ENCODE results near the gene OR2T8. TPM values are rescaled to one million over a fixed set of nuclear protein-coding genes. Genes with fewer than 3 reads are reported as not detected.

Gene OR2T8, protein sequence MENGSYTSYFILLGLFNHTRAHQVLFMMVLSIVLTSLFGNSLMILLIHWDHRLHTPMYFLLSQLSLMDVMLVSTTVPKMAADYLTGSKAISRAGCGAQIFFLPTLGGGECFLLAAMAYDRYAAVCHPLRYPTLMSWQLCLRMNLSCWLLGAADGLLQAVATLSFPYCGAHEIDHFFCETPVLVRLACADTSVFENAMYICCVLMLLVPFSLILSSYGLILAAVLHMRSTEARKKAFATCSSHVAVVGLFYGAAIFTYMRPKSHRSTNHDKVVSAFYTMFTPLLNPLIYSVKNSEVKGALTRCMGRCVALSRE
- not detected in 2 replicates for total RNA-seq

DNA sequence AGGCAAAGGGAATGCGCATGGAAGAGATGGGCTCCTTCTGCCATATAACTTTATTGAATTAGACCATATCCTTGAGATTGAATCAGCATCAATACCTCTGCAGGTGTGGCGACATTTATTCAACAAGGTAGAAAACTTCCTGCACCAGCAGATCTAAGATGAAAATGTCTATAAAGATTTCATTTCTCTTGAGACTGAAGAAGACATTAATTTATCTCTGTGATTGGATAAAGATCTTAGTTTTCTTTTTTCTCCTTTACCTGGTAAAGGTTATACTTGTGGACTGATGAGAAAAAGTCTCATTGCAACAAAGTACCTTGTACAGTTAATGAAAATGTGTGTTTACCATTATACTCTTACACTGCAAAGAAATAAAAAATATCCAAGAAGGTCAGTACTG, at the start of gene OR2T8:
Gene OR2T8, plus strand, starts transcription at position 301 of the 400 bp plus-strand sequence. CDS start 766 bp downstream, outside the sequence.

DNA sequence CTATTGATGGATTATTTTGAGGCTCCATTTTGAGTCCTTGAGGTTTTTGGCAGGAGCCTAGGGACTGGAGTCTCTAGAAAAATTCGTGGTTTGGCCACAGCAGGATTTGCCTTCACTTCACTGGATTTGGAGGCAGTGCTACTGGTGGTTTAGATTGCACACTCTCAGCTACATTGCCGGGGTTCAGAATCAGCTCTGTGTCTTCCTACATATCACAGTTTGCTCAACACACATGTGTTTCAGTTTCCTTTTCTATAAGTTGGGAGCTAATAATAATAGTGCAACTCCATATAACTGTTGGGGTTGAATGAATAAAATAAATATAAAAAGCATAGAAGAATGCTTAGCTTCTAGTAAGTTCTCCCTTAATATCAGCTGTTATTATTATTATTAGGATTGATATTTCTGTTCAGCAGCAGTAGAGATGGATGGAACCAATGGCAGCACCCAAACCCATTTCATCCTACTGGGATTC, 24.9 kb upstream of the OR2T8 start, which contains the start of gene OR2W3:
Gene OR2W3, plus strand, starts transcription at position 425 of the 475 bp plus-strand sequence. Its CDS starts 0 bp downstream, at position 425.

GRCh38 chr1:247924868-247925267, 4.8 kb downstream of the OR2T8 start, which contains the start of gene OR2AJ1:
TSS of gene OR2AJ1 (plus strand) at chr1:247924889. CDS start at chr1:247933769, 8,880 bp downstream.

DNA sequence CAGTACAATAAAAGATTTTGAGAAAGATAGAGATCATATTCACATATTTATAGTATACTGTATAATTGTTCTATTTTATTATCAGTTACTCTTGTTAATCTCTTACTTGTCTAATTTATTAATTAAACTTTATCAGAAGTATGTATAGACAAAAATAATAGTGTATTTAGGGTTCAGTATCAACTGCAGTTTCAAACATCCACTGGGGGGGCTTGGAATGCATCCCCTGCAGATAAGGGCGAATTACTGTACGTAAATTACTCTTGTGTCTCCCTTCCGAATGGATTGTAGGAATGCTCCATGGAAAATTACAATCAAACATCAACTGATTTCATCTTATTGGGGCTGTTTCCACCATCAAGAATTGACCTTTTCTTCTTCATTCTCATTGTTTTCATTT, 28.5 kb downstream of the OR2T8 start, which contains the start of gene OR2L8:
Gene OR2L8, plus strand, starts transcription at position 301 of the 400 bp plus-strand sequence. Its CDS starts 0 bp downstream, at position 301.

DNA sequence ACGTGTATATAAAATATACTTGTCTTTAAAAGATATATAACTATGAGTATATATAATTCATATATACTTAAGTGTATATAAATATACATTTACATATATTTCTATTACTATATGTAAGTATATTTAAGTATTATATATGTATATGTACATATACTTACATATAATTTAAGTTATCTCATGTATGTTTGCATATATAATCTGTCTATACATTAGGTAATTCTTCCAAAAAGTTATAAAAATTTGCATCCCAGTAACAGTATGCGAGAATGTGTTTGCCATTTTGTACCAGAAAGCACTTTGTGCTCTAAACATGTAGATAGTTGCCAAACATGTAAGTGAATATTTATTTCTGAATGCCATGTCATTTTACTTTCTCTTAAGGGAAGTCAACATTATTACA, 44.9 kb downstream of the OR2T8 start, which contains the start of gene OR2AK2:
Gene OR2AK2, plus strand, starts transcription at position 301 of the 400 bp plus-strand sequence. CDS start 144 bp downstream, outside the sequence.

Other genes with a start within 250 kb of the OR2T8 start
- gene OR13G1, start 240.5 kb upstream of the OR2T8 start, total RNA-seq = not detected in 2 replicates
- gene OR6F1, start 203.6 kb upstream of the OR2T8 start, total RNA-seq = not detected in 2 replicates
- not detected in 2 replicates for gene OR14K1, start 181.6 kb upstream of the OR2T8 start, total RNA-seq
- not detected in 2 replicates for gene OR14A2, start 172.1 kb upstream of the OR2T8 start, total RNA-seq
- gene OR1C1, start 159.7 kb upstream of the OR2T8 start, total RNA-seq = not detected in 2 replicates
- gene OR14A16, start 96.1 kb upstream of the OR2T8 start, total RNA-seq = not detected in 2 replicates
- gene OR11L1, start 78.4 kb upstream of the OR2T8 start, total RNA-seq = not detected in 2 replicates
- 0.40 and 0.43 TPM in 2 replicates for gene TRIM58, start 63.1 kb upstream of the OR2T8 start, total RNA-seq
- not detected in 2 replicates for gene OR2W3, start 24.7 kb upstream of the OR2T8 start, total RNA-seq
- gene OR2AJ1, start 4.6 kb downstream of the OR2T8 start, total RNA-seq = not detected in 2 replicates
- gene OR2L8, start 28.6 kb downstream of the OR2T8 start, total RNA-seq = not detected in 2 replicates
- gene OR2AK2, start 45.0 kb downstream of the OR2T8 start, total RNA-seq = not detected in 2 replicates
- gene OR2L5, start 93.4 kb downstream of the OR2T8 start, total RNA-seq = not detected in 2 replicates
- not detected in 2 replicates for gene OR2L2, start 109.8 kb downstream of the OR2T8 start, total RNA-seq
- not detected in 2 replicates for gene OR2L3, start 126.6 kb downstream of the OR2T8 start, total RNA-seq
- not detected in 2 replicates for gene OR2L13, start 174.9 kb downstream of the OR2T8 start, total RNA-seq
- not detected in 2 replicates for gene OR2M5, start 224.9 kb downstream of the OR2T8 start, total RNA-seq